Bronchial epithelial cell (primary cell): ENCODE results near the gene HOXC11. TPM values are rescaled to one million over a fixed set of nuclear protein-coding genes. Genes with fewer than 3 reads are reported as not detected.

Experiments used
- DNase-seq: peaks from one replicate; pipeline ENCODE4 v3.0.0-alpha.2; 2010; ENCODE audit warnings: low read depth
- FAIRE-seq: peaks from 2 replicates; lab custom pipeline; 2011; peaks lifted over from hg19 to GRCh38; lab: Jason Lieb, UNC
- H3K27me3 ChIP-seq: 2 replicates; pipeline ENCODE4 v1.5.1; 2011; ENCODE audit warnings: low read length; ENCODE audit not compliant: control insufficient read depth, insufficient read depth
- H3K36me3 ChIP-seq: 2 replicates; pipeline ENCODE4 v1.5.1; 2011; ENCODE audit warnings: low read length; ENCODE audit not compliant: control insufficient read depth, insufficient read depth
- H3K4me3 ChIP-seq: 2 replicates; pipeline ENCODE4 v1.5.1; 2011; ENCODE audit warnings: mild to moderate bottlenecking, low read depth, low read length, control low read depth
- CTCF ChIP-seq: IDR thresholded peaks from 2 replicates; pipeline ENCODE4 v1.5.1; 2011; ENCODE audit warnings: mild to moderate bottlenecking, moderate library complexity, low read length, control low read depth, inconsistent platforms; ENCODE audit not compliant: insufficient read depth, severe bottlenecking
- total RNA-seq: library from RNA; depleted of rRNA; stranded (reverse); fragments of >200 nt; gene quantifications from 2 replicates; pipeline ENCODE4 v1.2.1, GENCODE V29; 2014

HOXC11 gene
- total RNA-seq, 1 donor from 2014 or later, result not detected

GRCh38 chr12:53937596-53938325 lies 35.2 kb upstream of the HOXC11 start:
- no peak for FAIRE-seq
- H3K27me3 ChIP-seq, result peaks cover 72% of the 10 kb centered on the region
- H3K36me3 ChIP-seq, result no peaks in the 10 kb centered on the region
- no peak overlapping the region for H3K4me3 ChIP-seq
- TF ChIP-seq CTCF, result no peak
- no peak for DNase-seq

GRCh38 chr12:53938326-53939140 lies 34.4 kb upstream of the HOXC11 start, which contains the start of gene HOXC13:
HOXC13 (plus strand) TSS chr12:53938831; CDS start chr12:53938907, 76 bp downstream.
- DNase-seq, result peak; percentile 7
- no peak for TF ChIP-seq CTCF
- Histone ChIP-seq H3K36me3 (no peaks in the 10 kb centered on the region), H3K27me3 (peaks cover 70% of the 10 kb centered on the region), H3K4me3 (no peak within 1 kb of the TSS)
- no peak for FAIRE-seq

- TF ChIP-seq CTCF, result no peak
- H3K27me3 ChIP-seq, result peaks cover 69% of the 10 kb centered on the region
- H3K4me3 ChIP-seq, result no peak overlapping the region
- DNase-seq, result peak; percentile 56
- H3K36me3 ChIP-seq, result no peaks in the 10 kb centered on the region
- FAIRE-seq, result no peak
Measured at GRCh38 chr12:53939141-53940108, 33.5 kb upstream of the HOXC11 start.

GRCh38 chr12:53940443-53941014 lies 32.4 kb upstream of the HOXC11 start:
- Histone ChIP-seq H3K36me3 (no peaks in the 10 kb centered on the region), H3K27me3 (peaks cover 70% of the 10 kb centered on the region), H3K4me3 (no peak overlapping the region)
- no peak for DNase-seq
- no peak for FAIRE-seq
- TF ChIP-seq CTCF, result no peak

GRCh38 chr12:53941187-53941586 lies 31.7 kb upstream of the HOXC11 start:
- peaks cover 70% of the 10 kb centered on the region for H3K27me3 ChIP-seq
- H3K36me3 ChIP-seq, result no peaks in the 10 kb centered on the region
- FAIRE-seq (no peak), DNase-seq (no peak)
- no peak overlapping the region for H3K4me3 ChIP-seq
- no peak for TF ChIP-seq CTCF
